ENCODE measurements around the gene ABCA3. TPM values are rescaled to one million over a fixed set of nuclear protein-coding genes. Genes with fewer than 3 reads are reported as not detected.

The ABCA3 gene
- total and polyA plus RNA-seq, 4 donors: 197 to 607 (median 411) TPM

DNA sequence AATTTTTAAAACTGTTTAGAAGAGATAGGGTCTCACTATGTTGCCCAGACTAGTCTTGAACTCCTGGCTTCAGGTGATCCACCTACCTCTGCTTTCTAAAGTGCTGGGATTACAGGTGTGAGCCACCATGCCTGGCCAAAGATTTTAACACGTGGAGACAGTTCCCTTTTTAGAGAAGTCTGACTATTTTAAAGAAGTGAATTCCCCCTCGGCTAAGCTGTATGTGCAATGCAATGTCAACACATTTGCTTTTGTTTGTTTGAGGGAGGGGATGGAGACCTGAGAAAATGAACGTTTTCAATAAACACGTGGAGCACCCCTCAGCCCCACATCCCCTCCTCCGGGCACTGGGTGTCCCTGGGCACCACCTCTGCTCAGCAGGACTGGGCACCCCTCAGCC is 58.3 kb downstream of the ABCA3 start:
- ATAC-seq (ENCODE audit: insufficient read depth, low FRiP score): no peak
- WGBS, 2 donors: 63 to 68% methylated on average over 5 of the region's 5 CpGs
- H3K36me3 ChIP-seq (ENCODE audit: control insufficient read depth in 4 of 4, insufficient read depth in 4 of 4, low read length in 4 of 4): peaks cover 0 to 63% (median 0%) of the 10 kb centered on the region in 4 donors

DNA sequence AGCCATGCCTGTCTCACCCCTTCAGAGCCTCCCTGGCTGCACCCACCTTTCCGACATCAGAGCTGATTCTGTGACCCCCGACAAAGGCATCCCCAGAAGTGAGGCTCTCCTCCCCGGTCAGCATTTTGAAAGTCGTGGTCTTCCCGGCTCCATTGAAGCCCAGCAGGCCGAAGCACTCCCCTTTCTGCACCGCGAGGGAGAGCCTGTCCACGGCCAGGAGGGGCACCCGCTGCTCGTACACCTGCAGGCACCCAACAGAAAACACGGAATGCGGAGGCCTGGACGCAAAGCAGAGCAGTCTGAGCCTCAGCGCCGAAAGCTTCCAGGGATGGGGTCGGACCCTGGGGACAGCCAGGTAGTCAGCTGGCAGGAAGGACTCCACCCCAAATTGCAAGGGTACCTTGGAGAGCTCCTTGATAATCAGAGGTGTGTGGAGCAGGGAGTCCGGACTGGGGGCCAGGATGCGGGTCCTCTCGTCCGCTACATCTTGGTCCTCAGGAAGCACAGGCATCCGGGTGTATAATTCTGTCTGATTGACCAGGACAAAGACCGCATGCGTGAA is 59.5 kb downstream of the ABCA3 start:
- H3K4me1 ChIP-seq (ENCODE audit: control insufficient read depth in 5 of 5, insufficient read depth in 5 of 5, low read length in 5 of 5): no peaks in the 10 kb centered on the region
- DNase-seq (no peak), ATAC-seq (ENCODE audit: insufficient read depth, low FRiP score) (no peak)
- H3K9me3 ChIP-seq (ENCODE audit: control insufficient read depth in 4 of 4, insufficient read depth in 3 of 4, low read length in 3 of 4): no peaks in the 10 kb centered on the region
- H3K4me3 ChIP-seq: no peak overlapping the region
- WGBS, 2 donors: 88 to 91% methylated on average over 24 of the region's 24 CpGs
- no peaks in the 10 kb centered on the region for H3K27me3 ChIP-seq (ENCODE audit: control insufficient read depth in 3 of 3, insufficient read depth in 3 of 3, low read length in 2 of 3)
- no peak overlapping the region for H3K27ac ChIP-seq (ENCODE audit: low read depth in 1 of 2, low read length in 1 of 2)
- peaks cover 0 to 62% (median 0%) of the 10 kb centered on the region in 4 donors for H3K36me3 ChIP-seq (ENCODE audit: control insufficient read depth in 4 of 4, insufficient read depth in 4 of 4, low read length in 4 of 4)
- TF ChIP-seq, protein P1, sequence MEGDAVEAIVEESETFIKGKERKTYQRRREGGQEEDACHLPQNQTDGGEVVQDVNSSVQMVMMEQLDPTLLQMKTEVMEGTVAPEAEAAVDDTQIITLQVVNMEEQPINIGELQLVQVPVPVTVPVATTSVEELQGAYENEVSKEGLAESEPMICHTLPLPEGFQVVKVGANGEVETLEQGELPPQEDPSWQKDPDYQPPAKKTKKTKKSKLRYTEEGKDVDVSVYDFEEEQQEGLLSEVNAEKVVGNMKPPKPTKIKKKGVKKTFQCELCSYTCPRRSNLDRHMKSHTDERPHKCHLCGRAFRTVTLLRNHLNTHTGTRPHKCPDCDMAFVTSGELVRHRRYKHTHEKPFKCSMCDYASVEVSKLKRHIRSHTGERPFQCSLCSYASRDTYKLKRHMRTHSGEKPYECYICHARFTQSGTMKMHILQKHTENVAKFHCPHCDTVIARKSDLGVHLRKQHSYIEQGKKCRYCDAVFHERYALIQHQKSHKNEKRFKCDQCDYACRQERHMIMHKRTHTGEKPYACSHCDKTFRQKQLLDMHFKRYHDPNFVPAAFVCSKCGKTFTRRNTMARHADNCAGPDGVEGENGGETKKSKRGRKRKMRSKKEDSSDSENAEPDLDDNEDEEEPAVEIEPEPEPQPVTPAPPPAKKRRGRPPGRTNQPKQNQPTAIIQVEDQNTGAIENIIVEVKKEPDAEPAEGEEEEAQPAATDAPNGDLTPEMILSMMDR (IDR thresholded peaks at IDR 0.05; ENCODE audit: control extremely low read depth, extremely low read depth): no peak
- H3K9ac ChIP-seq (ENCODE audit: insufficient read depth in 1 of 2, low read length in 2 of 2): no peak overlapping the region

More for the DNA sequence above, 58.3 kb downstream of the ABCA3 start:
- Histone ChIP-seq H3K4me1 (ENCODE audit: control insufficient read depth in 5 of 5, insufficient read depth in 5 of 5, low read length in 5 of 5) (no peaks in the 10 kb centered on the region), H3K27me3 (ENCODE audit: control insufficient read depth in 3 of 3, insufficient read depth in 3 of 3, low read length in 2 of 3) (no peaks in the 10 kb centered on the region), H3K4me3 (no peak overlapping the region), H3K9ac (ENCODE audit: insufficient read depth in 1 of 2, low read length in 2 of 2) (no peak overlapping the region), H3K9me3 (ENCODE audit: control insufficient read depth in 4 of 4, insufficient read depth in 3 of 4, low read length in 3 of 4) (no peaks in the 10 kb centered on the region), H3K27ac (ENCODE audit: low read depth in 1 of 2, low read length in 1 of 2) (no peak overlapping the region)
- TF ChIP-seq, protein P1 (IDR thresholded peaks at IDR 0.05; ENCODE audit: control extremely low read depth, extremely low read depth): no peak
- DNase-seq: no peak

DNA sequence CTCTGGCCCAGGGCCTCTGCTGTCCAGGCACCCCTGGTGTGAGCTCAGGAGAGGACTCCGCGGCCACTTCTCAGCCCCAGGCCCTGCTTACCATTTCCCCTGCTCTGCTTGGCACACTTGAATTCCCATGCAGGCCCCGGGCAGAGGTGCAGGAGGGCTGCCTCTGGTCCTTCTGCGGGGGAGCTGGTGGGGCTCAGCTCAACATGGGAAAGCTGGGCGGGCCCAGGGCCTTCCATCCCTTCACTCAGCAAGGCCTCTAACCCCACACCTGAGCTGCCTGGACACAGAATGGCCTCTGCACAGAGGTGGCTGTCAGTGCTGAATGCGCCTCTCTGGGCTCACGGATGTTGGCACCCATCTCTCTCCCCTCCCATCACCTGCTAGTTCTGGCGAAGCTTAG is 60.1 kb downstream of the ABCA3 start:
- no peak for DNase-seq
- H3K27me3 ChIP-seq (ENCODE audit: control insufficient read depth in 3 of 3, insufficient read depth in 3 of 3, low read length in 2 of 3): no peaks in the 10 kb centered on the region
- H3K4me3 ChIP-seq: no peak overlapping the region
- no peak for ATAC-seq (ENCODE audit: insufficient read depth, low FRiP score)
- no peak overlapping the region for H3K9ac ChIP-seq (ENCODE audit: insufficient read depth in 1 of 2, low read length in 2 of 2)
- TF ChIP-seq, protein P1 (IDR thresholded peaks at IDR 0.05; ENCODE audit: control extremely low read depth, extremely low read depth): no peak
- peaks cover 0 to 56% (median 0%) of the 10 kb centered on the region in 4 donors for H3K36me3 ChIP-seq (ENCODE audit: control insufficient read depth in 4 of 4, insufficient read depth in 4 of 4, low read length in 4 of 4)
- H3K27ac ChIP-seq (ENCODE audit: low read depth in 1 of 2, low read length in 1 of 2): no peak overlapping the region
- no peaks in the 10 kb centered on the region for H3K4me1 ChIP-seq (ENCODE audit: control insufficient read depth in 5 of 5, insufficient read depth in 5 of 5, low read length in 5 of 5)
- H3K9me3 ChIP-seq (ENCODE audit: control insufficient read depth in 4 of 4, insufficient read depth in 3 of 4, low read length in 3 of 4): no peaks in the 10 kb centered on the region
- WGBS, 2 donors: 93 to 94% methylated on average over 8 of the region's 8 CpGs

Data from lung (tissue), 12 donors.